GM19452 (cell line): Measurements from ENCODE around the gene IL12RB1.
"Not testable (repeated sequence)": the region's sequence is repeated elsewhere in the genome, so short reads cannot be mapped to it uniquely, and the experiment has no call there.

Source experiments
- ATAC-seq: cut with Tn5 transposase; IDR thresholded peaks from one replicate; pipeline ENCODE4 v1.9.1; 2021; ENCODE audit not compliant: unreplicated experiment

Gene IL12RB1

GRCh38 chr19:18112989-18113478 is 26.3 kb upstream of the IL12RB1 start:
- no peak for ATAC-seq

DNA sequence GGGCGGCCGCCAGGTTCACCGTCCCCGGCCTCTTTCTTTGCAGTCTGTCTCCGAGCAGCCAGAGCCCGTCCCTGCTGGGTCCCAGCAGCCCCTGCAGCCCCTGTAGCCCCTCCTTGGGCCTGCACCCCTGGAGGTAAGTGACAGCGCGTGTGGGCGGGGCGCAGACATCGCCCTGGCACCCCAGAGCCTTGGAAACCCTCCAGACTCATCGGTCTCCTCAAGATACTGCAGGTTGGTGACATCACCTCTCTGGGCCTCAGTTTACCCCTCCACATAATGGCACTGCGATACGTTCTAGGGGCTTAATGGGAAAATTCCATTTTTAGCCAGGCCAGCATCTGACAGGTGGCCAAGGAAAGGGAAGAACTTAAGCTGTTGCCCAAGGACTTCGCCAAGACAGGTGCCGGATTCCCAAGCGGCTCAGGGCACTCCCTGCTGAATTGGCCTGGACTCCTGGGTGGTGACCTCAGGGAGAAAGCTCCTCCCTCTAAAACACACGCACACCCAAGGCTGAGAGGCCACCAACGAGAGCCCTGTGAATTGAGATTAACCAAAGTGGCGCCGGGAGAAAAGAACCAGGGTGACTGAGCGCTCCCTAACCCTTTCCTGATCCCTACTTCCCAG is 24.0 kb upstream of the IL12RB1 start:
- ATAC-seq = no peak

DNA sequence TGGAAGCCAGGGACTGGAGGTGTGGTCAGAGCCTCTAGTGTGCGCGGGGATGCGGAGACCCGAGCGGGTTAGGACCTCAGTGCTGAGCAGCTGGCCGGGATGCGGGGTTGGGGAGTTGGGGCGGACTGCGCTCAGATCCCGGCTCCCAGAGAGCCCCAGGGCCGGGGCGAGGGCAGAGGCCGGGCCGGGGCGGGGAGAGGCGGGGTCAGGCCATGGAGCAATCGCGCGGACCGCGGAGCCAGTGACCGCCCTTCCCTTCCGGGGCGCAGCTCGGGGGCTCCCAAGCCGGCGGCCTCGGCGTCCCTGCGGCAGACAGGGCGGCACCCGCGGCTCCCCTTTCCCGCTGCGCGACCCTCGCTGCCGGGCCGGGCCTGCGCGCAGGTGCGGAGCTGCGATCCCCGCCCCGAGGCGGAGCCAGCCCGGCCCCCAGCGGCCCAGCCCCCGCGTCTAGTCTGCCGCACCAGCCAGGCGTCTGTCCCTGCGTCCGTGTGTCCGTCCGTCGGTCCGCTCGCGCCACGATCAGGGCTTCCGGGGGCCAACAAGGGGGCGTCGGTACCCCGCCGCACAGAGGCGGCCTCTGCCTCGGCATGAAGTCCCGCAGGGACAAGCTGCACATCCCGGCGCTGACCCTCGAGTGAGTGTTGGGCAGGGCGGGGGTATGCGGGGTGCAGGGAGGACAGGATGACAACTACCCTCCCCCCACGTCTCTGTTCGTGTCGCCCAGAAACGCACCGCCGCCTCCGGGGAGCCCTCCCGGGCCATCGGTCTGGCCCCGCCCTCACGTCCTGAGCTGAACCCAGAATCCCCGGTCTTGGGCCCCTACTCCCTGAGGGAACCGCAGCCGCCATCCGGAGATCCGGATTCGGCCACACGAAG is 23.2 kb upstream of the IL12RB1 start:
- ATAC-seq = no peak

- no peak for ATAC-seq
Observed at GRCh38 chr19:18109341-18109732, 22.6 kb upstream of the IL12RB1 start.

- no peak for ATAC-seq
Observed at GRCh38 chr19:18108897-18109296, 22.2 kb upstream of the IL12RB1 start.

DNA sequence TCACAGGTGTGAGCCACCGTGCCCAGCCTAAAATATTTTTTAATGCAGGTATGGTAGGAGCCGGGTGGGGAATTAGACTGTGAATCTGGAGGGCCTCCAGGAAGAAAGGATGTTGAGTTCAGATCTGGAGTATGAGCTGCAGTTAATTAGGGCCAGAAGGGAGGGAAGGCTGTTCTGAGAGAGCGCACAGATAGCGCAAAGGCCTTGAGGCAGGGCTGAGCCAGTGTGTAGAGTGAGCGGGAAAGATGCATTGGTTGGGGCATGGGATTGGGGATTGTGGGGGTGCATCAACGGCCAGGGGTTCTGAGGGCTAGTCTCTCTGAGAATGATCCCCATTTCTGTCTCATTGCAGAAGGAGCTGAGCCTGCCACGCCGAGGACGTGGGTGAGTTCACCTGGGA is 20.5 kb upstream of the IL12RB1 start:
- no peak for ATAC-seq

- ATAC-seq = not testable (repeated sequence)
Observed at GRCh38 chr19:18105259-18105658, 18.5 kb upstream of the IL12RB1 start.

DNA sequence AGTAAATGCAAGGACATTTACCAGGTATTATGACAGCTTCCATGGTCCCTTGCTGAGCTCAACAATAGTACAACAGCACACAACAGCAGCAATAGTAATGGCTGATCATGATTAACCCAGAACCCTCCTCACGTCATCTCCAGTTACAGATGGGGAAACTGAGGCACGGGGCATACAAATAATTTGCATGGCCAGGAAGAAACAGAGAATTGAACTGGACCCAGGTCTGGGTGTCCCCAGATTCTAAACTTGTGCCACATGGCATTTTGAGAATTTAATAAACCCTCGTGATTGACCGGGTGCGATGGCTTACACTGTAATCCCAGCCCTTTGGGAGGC is 18.0 kb upstream of the IL12RB1 start:
- ATAC-seq = no peak

DNA sequence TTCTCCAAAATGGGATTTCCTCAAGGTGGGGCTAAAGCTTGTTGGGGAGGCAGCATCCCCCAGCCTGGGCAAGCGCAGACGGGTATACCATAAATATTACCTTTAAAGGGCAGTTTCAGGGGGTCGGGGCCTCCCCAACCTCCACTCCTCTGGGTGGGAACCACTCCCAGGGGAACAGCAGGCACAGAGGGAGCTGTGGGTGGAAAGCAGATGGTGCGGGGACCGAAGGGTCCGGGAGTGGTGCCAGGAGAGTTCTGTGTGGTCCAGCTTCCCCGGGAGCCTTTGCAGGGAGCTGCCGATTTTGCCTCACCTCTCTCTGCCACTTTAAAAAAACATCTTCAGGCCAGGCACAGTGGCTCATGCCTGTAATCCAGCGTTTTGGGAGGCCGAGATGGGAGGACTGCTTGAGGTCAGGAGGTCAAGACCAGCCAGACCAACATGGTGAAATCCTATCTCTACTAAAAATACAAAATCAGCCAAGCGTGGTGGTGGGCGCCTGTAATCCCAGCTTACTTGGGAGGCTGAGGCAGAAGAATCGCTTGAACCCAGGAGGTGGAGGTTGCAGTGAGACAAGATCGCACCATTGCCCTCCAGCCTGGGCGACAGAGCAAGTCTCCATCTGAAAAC is 16.3 kb upstream of the IL12RB1 start:
- no peak for ATAC-seq

DNA sequence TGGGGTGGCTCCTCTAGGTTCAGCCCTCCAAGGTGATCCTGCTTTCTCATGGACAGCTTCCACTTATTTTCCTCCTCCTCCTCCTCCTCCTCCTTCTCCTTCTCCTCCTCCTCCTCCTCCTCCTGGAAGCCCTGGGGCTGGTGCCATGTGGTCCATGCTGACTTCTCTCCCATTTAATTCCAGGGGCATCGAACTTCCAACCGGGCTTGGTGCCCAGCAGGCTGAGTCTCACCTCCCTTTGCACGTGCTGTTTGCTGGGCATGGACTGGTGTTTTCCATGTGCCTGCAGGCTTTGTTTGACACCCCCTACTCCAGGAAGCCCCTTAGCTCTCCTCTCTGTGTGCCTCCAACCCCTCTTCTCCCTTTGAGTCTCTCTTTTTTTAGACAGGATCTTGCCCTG is 14.5 kb upstream of the IL12RB1 start:
- ATAC-seq = no peak

GRCh38 chr19:18100710-18101109 is 14.0 kb upstream of the IL12RB1 start:
- ATAC-seq = no peak

- no peak for ATAC-seq
Observed at GRCh38 chr19:18099623-18099995, 12.9 kb upstream of the IL12RB1 start.

DNA sequence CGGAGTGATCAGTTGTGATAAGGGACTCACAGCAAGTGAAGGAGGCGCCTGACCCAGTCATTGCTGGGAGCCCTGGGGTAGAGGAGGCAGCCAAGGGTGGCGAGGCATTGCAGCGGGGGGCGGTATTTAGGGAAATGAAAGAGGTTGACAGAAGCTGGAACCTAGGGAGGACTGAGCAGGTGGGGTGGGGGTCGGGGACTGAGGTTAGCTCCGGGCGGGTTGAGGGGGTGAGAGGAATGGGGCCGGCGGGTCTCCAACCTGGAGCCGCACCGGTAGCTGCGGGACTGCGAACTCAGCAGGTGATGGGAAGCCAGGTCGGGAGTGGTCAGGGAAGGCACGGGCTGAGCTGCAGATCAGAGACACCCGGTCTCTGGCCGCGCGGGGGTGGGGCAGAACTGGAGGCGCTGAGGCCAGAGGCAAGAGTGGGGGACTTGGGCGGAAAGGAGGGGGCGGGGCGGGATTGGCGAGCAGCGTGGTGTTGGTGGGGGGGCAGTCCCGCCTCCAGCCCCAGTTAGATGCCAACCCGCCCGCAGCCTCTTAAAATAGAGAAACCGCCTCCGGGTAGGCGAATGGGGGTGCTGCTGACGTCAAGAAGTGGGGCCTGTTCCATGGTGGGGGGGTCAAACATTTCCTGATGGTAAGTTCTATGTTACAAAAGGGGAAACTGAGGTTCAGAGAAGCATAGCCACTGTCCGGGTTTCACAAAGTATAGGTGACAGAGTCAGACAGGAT is 12.3 kb upstream of the IL12RB1 start:
- peak; percentile 63 for ATAC-seq

- ATAC-seq = no peak
Observed at GRCh38 chr19:18097993-18098890, 11.5 kb upstream of the IL12RB1 start.

- no peak for ATAC-seq
Observed at GRCh38 chr19:18097217-18097992, 10.7 kb upstream of the IL12RB1 start, which contains the start of gene MAST3. MAST3 (plus strand) TSS chr19:18097778; CDS start chr19:18097793, 15 bp downstream.

- ATAC-seq = no peak
Observed at GRCh38 chr19:18096258-18096657, 9.5 kb upstream of the IL12RB1 start.

- no peak for ATAC-seq
Observed at GRCh38 chr19:18093439-18094161, 6.9 kb upstream of the IL12RB1 start.

DNA sequence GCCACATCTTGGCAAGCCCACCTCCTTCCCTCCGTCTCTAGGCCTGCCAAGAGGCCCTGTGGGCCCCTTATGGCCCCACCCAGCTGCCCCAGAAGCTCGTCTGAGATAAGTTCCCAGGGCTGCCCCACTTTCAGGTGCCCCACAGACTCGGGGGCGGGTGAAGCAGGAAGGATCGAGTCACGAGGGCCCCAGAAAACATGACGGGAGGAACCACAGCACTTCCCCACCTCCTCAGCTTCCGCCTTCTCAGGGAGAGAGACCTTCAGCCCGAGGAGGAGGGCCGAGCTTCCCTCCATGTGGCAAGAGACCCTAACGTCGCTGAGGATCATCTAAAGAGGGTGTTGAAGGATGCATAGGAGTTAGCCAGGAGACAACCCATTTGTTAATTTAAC is 4.5 kb upstream of the IL12RB1 start:
- ATAC-seq = no peak
